ENCODE results near the gene GET4.

DNA sequence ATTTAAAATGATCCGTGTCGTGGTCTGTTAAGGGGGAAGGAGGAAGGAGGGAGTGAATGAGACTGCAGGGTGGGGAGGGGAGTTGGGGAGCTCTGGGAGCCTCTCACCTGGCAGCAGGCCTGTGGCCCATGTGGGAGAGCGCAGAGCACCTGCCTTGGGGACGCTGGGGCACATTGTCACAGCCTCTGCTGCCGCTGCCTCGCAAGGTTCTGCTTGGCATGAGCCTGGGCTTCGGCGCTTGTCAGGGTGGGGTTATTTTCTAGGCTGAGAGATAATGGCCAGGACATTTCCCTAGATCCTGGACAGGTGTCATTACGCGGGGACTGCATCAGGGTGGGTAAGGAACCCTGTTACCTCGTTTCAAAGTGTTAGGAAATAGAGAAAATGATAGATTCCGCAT, 46.3 kb upstream of the GET4 start:
- TF ChIP-seq ZNF791 (tag by site-specific recombination; IDR thresholded peaks at IDR 0.05) (no peak), ZNF416 (tag by site-specific recombination; IDR thresholded peaks at IDR 0.05) (no peak), HOXC10 (CRISPR knock-in tag; IDR thresholded peaks at IDR 0.05) (no peak), ZNF555 (tag by site-specific recombination; conservative IDR thresholded peaks at IDR 0.05) (no peak)
- TF ChIP-seq, protein P1, sequence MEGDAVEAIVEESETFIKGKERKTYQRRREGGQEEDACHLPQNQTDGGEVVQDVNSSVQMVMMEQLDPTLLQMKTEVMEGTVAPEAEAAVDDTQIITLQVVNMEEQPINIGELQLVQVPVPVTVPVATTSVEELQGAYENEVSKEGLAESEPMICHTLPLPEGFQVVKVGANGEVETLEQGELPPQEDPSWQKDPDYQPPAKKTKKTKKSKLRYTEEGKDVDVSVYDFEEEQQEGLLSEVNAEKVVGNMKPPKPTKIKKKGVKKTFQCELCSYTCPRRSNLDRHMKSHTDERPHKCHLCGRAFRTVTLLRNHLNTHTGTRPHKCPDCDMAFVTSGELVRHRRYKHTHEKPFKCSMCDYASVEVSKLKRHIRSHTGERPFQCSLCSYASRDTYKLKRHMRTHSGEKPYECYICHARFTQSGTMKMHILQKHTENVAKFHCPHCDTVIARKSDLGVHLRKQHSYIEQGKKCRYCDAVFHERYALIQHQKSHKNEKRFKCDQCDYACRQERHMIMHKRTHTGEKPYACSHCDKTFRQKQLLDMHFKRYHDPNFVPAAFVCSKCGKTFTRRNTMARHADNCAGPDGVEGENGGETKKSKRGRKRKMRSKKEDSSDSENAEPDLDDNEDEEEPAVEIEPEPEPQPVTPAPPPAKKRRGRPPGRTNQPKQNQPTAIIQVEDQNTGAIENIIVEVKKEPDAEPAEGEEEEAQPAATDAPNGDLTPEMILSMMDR (tag by site-specific recombination; IDR thresholded peaks at IDR 0.05): no peak
